ENCODE data around the gene CDH13.

Gene CDH13

GRCh38 chr16:83402967-83403366 is 776.2 kb downstream of the CDH13 start:
- Histone ChIP-seq H3K4me1 (ENCODE audit: low read length) (no peaks in the 10 kb centered on the region), H3K4me3 (ENCODE audit: low read length) (no peak overlapping the region), H3K27ac (ENCODE audit: low read length) (no peak overlapping the region), H3K79me2 (ENCODE audit: low read length) (no peaks in the 10 kb centered on the region), H3K27me3 (replicated peaks; ENCODE audit: insufficient read depth, low read length) (no peaks in the 10 kb centered on the region), H3K9ac (ENCODE audit: low read length) (no peak overlapping the region), H3K9me3 (replicated peaks; ENCODE audit: insufficient read depth, low read length) (no peaks in the 10 kb centered on the region), H4K20me1 (ENCODE audit: insufficient read depth, low read length) (no peaks in the 10 kb centered on the region), H3K9me2 (replicated peaks; ENCODE audit: insufficient read depth, low read length) (no peaks in the 10 kb centered on the region), H2AFZ (ENCODE audit: low read length) (no peak overlapping the region), H3K36me3 (replicated peaks; ENCODE audit: insufficient read depth, low read length) (no peaks in the 10 kb centered on the region), H3F3A (ENCODE audit: insufficient read depth, low read length) (no peaks in the 10 kb centered on the region), H3K4me2 (ENCODE audit: low read depth, low read length) (no peak overlapping the region)
- TF ChIP-seq, protein P1, sequence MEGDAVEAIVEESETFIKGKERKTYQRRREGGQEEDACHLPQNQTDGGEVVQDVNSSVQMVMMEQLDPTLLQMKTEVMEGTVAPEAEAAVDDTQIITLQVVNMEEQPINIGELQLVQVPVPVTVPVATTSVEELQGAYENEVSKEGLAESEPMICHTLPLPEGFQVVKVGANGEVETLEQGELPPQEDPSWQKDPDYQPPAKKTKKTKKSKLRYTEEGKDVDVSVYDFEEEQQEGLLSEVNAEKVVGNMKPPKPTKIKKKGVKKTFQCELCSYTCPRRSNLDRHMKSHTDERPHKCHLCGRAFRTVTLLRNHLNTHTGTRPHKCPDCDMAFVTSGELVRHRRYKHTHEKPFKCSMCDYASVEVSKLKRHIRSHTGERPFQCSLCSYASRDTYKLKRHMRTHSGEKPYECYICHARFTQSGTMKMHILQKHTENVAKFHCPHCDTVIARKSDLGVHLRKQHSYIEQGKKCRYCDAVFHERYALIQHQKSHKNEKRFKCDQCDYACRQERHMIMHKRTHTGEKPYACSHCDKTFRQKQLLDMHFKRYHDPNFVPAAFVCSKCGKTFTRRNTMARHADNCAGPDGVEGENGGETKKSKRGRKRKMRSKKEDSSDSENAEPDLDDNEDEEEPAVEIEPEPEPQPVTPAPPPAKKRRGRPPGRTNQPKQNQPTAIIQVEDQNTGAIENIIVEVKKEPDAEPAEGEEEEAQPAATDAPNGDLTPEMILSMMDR (IDR thresholded peaks at IDR 0.05; ENCODE audit: low read length): no peak
- no peak for TF ChIP-seq EZH2 (optimal IDR thresholded peaks at IDR 0.05; ENCODE audit: low read depth, low read length)
- no peak for TF ChIP-seq EZH2phosphoT487 (IDR thresholded peaks at IDR 0.05; ENCODE audit: low read length)
- no peak for DNase-seq

DNA sequence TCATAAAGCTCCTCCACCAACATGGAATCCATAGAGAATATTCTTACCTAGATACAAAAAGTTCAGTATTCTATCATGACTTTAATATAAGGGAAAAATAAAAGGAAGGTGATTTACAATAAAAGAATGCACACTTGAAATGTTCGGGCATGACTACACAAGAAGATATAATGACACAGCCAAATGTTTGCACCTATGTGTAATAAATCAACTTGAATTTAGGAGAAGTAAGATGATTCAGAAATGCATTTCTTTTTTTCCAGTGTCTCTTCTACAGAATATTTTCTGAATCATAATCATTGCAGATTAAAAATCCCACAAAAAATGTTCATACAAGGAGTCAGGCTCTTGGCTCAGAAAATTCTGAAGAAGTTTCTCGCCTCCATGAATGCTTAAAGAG is 777.0 kb downstream of the CDH13 start:
- H3K9ac ChIP-seq (ENCODE audit: low read length): no peak overlapping the region
- no peak overlapping the region for H3K4me2 ChIP-seq (ENCODE audit: low read depth, low read length)
- no peak for DNase-seq
- H3K9me2 ChIP-seq (replicated peaks; ENCODE audit: insufficient read depth, low read length): no peaks in the 10 kb centered on the region
- no peaks in the 10 kb centered on the region for H3F3A ChIP-seq (ENCODE audit: insufficient read depth, low read length)
- no peaks in the 10 kb centered on the region for H3K9me3 ChIP-seq (replicated peaks; ENCODE audit: insufficient read depth, low read length)
- no peaks in the 10 kb centered on the region for H3K27me3 ChIP-seq (replicated peaks; ENCODE audit: insufficient read depth, low read length)
- H3K36me3 ChIP-seq (replicated peaks; ENCODE audit: insufficient read depth, low read length): no peaks in the 10 kb centered on the region
- H3K4me1 ChIP-seq (ENCODE audit: low read length): no peaks in the 10 kb centered on the region
- no peak overlapping the region for H3K4me3 ChIP-seq (ENCODE audit: low read length)
- H4K20me1 ChIP-seq (ENCODE audit: insufficient read depth, low read length): no peaks in the 10 kb centered on the region
- no peaks in the 10 kb centered on the region for H3K79me2 ChIP-seq (ENCODE audit: low read length)
- no peak overlapping the region for H3K27ac ChIP-seq (ENCODE audit: low read length)
- TF ChIP-seq EZH2phosphoT487 (IDR thresholded peaks at IDR 0.05; ENCODE audit: low read length) (no peak), EZH2 (optimal IDR thresholded peaks at IDR 0.05; ENCODE audit: low read depth, low read length) (no peak)
- TF ChIP-seq, protein P1 (IDR thresholded peaks at IDR 0.05; ENCODE audit: low read length): no peak
- H2AFZ ChIP-seq (ENCODE audit: low read length): no peak overlapping the region

DNA sequence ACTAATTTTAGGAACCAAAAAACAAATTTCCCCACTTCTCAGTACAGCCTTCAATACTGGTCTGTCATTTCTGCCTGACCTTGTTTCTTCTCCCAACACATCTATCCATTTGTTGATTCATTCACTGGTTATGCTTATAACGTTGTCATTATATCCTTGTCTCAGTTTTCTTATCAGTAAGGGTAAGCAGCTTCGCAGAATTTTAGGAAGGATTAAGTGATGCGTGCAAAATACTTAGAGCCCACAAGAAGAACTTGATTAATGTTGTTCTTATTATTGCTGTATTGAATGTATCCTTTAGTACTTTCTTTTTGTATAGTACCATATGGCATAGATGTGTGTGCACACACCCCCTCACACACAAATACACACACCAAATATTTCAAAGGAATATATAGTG is 777.5 kb downstream of the CDH13 start:
- no peak overlapping the region for H2AFZ ChIP-seq (ENCODE audit: low read length)

More for the DNA sequence above, 777.5 kb downstream of the CDH13 start:
- Histone ChIP-seq H3K4me3 (ENCODE audit: low read length) (no peak overlapping the region), H3K4me1 (ENCODE audit: low read length) (no peaks in the 10 kb centered on the region), H3K9me3 (replicated peaks; ENCODE audit: insufficient read depth, low read length) (no peaks in the 10 kb centered on the region), H3K27ac (ENCODE audit: low read length) (no peak overlapping the region), H3K27me3 (replicated peaks; ENCODE audit: insufficient read depth, low read length) (no peaks in the 10 kb centered on the region), H3K36me3 (replicated peaks; ENCODE audit: insufficient read depth, low read length) (no peaks in the 10 kb centered on the region), H3K4me2 (ENCODE audit: low read depth, low read length) (no peak overlapping the region), H3F3A (ENCODE audit: insufficient read depth, low read length) (no peaks in the 10 kb centered on the region), H3K79me2 (ENCODE audit: low read length) (no peaks in the 10 kb centered on the region), H3K9ac (ENCODE audit: low read length) (no peak overlapping the region), H4K20me1 (ENCODE audit: insufficient read depth, low read length) (no peaks in the 10 kb centered on the region), H3K9me2 (replicated peaks; ENCODE audit: insufficient read depth, low read length) (no peaks in the 10 kb centered on the region)
- DNase-seq: no peak
- TF ChIP-seq, protein P1 (IDR thresholded peaks at IDR 0.05; ENCODE audit: low read length): no peak
- TF ChIP-seq EZH2phosphoT487 (IDR thresholded peaks at IDR 0.05; ENCODE audit: low read length) (no peak), EZH2 (optimal IDR thresholded peaks at IDR 0.05; ENCODE audit: low read depth, low read length) (no peak)
